ENCODE measurements around the gene PRKN. TPM values are rescaled to one million over a fixed set of nuclear protein-coding genes. Genes with fewer than 3 reads are reported as not detected.

Gene PRKN
- total RNA-seq, 4 donors from 2014 or later = 5.2 to 121 (median 6.9) TPM

GRCh38 chr6:161554883-161555282, 1172.7 kb downstream of the PRKN start:
- Histone ChIP-seq H3K4me3 (replicated peaks in 1 of 3) (no peak overlapping the region), H3K27ac (no peak overlapping the region), H3K4me1 (no peaks in the 10 kb centered on the region), H3K9me3 (no peaks in the 10 kb centered on the region), H3K27me3 (no peaks in the 10 kb centered on the region), H3K36me3 (no peaks in the 10 kb centered on the region)
- no peak for DNase-seq
- intact Hi-C loops (cut with DNase I) = no loop called here
- TF ChIP-seq CTCF (IDR thresholded peaks at IDR 0.05) (no peak), POLR2A (IDR thresholded peaks at IDR 0.05) (no peak)

- DNase-seq = no peak
- WGBS, 2 donors = 55 to 58% methylated on average over 4 of the region's 4 CpGs
- H3K36me3 ChIP-seq = no peaks in the 10 kb centered on the region
Observed at GRCh38 chr6:161549977-161550655, 1177.5 kb downstream of the PRKN start.

GRCh38 chr6:161548713-161549296, 1178.8 kb downstream of the PRKN start:
- no peaks in the 10 kb centered on the region for H3K27me3 ChIP-seq
- no peaks in the 10 kb centered on the region for H3K9me3 ChIP-seq
- no peak for TF ChIP-seq CTCF (IDR thresholded peaks at IDR 0.05)
- no peak for TF ChIP-seq POLR2A (IDR thresholded peaks at IDR 0.05)
- no peak overlapping the region for H3K27ac ChIP-seq
- H3K36me3 ChIP-seq = no peaks in the 10 kb centered on the region
- 75 to 82% methylated on average over 9 of the region's 9 CpGs for WGBS, 2 donors
- intact Hi-C loops (cut with DNase I) = no loop called here
- no peaks in the 10 kb centered on the region for H3K4me1 ChIP-seq
- H3K4me3 ChIP-seq (replicated peaks in 1 of 3) = no peak overlapping the region
- no peak for DNase-seq

More at GRCh38 chr6:161549977-161550655, 1177.5 kb downstream of the PRKN start:
- no peaks in the 10 kb centered on the region for H3K27me3 ChIP-seq
- intact Hi-C loops (cut with DNase I) = no loop called here
- no peak overlapping the region for H3K4me3 ChIP-seq (replicated peaks in 1 of 3)
- TF ChIP-seq CTCF (IDR thresholded peaks at IDR 0.05) (no peak), POLR2A (IDR thresholded peaks at IDR 0.05) (no peak)
- no peaks in the 10 kb centered on the region for H3K4me1 ChIP-seq
- H3K9me3 ChIP-seq = no peaks in the 10 kb centered on the region
- no peak overlapping the region for H3K27ac ChIP-seq

- DNase-seq = no peak
- TF ChIP-seq CTCF (IDR thresholded peaks at IDR 0.05) = no peak
- TF ChIP-seq POLR2A (IDR thresholded peaks at IDR 0.05) = no peak
- Histone ChIP-seq H3K4me3 (replicated peaks in 1 of 3) (no peak overlapping the region), H3K27ac (no peak overlapping the region), H3K27me3 (no peaks in the 10 kb centered on the region), H3K36me3 (no peaks in the 10 kb centered on the region), H3K9me3 (no peaks in the 10 kb centered on the region), H3K4me1 (no peaks in the 10 kb centered on the region)
- intact Hi-C loops (cut with DNase I) = no loop called here
- 34 to 50% methylated on average over 2 of the region's 2 CpGs for WGBS, 2 donors
Observed at GRCh38 chr6:161547617-161548016, 1179.9 kb downstream of the PRKN start.

GRCh38 chr6:161546632-161547031, 1180.9 kb downstream of the PRKN start:
- TF ChIP-seq POLR2A (IDR thresholded peaks at IDR 0.05) (no peak), CTCF (IDR thresholded peaks at IDR 0.05) (no peak)
- Histone ChIP-seq H3K4me1 (no peaks in the 10 kb centered on the region), H3K27me3 (no peaks in the 10 kb centered on the region), H3K9me3 (no peaks in the 10 kb centered on the region), H3K27ac (no peak overlapping the region), H3K36me3 (no peaks in the 10 kb centered on the region), H3K4me3 (replicated peaks in 1 of 3) (no peak overlapping the region)
- DNase-seq = no peak
- intact Hi-C loops (cut with DNase I) = no loop called here
- WGBS, 2 donors = 78 to 96% methylated on average over 1 of the region's 1 CpG

Measured in thyroid gland (tissue), 4 donors.